Fibroblast of skin of left quadriceps (primary cell): ENCODE data around the gene ZBTB17.
"Not testable (repeated sequence)": the region's sequence is repeated elsewhere in the genome, so short reads cannot be mapped to it uniquely, and the experiment has no call there.

Experiments
- DNase-seq, 2 experiments: peaks; one replicate each; pipeline ENCODE4 v3.0.0-alpha.2; 2013; ENCODE audit warnings: low read depth in 2 of 2

The ZBTB17 gene

GRCh38 chr1:15988856-15989736, 13.2 kb upstream of the ZBTB17 start:
- no peak for DNase-seq

GRCh38 chr1:15985611-15986297, 9.9 kb upstream of the ZBTB17 start:
- no peak for DNase-seq

GRCh38 chr1:15983275-15983674, 7.4 kb upstream of the ZBTB17 start:
- no peak for DNase-seq

GRCh38 chr1:15981679-15982078, 5.8 kb upstream of the ZBTB17 start:
- DNase-seq: no peak

GRCh38 chr1:15977947-15978346, 2.0 kb upstream of the ZBTB17 start:
- not testable (repeated sequence) for DNase-seq

GRCh38 chr1:15975358-15975804, 520 bp downstream of the ZBTB17 start:
- DNase-seq: no peak

- no peak for DNase-seq
These were observed 1.0 kb downstream of the ZBTB17 start for GRCh38 chr1:15974855-15975254.

- no peak for DNase-seq
These were observed 2.1 kb downstream of the ZBTB17 start for GRCh38 chr1:15973772-15974171.

- no peak for DNase-seq
These were observed 3.5 kb downstream of the ZBTB17 start for GRCh38 chr1:15972409-15972808.

GRCh38 chr1:15970911-15971310, 5.0 kb downstream of the ZBTB17 start:
- DNase-seq: no peak

GRCh38 chr1:15969321-15969880, 6.5 kb downstream of the ZBTB17 start:
- DNase-seq: no peak

GRCh38 chr1:15968172-15968571, 7.7 kb downstream of the ZBTB17 start:
- DNase-seq: no peak

- DNase-seq: no peak
These were observed 9.0 kb downstream of the ZBTB17 start for GRCh38 chr1:15966956-15967344.

GRCh38 chr1:15966081-15966955, 9.6 kb downstream of the ZBTB17 start:
- DNase-seq: no peak

- DNase-seq: no peak
These were observed 10.6 kb downstream of the ZBTB17 start for GRCh38 chr1:15965228-15965767.

GRCh38 chr1:15963968-15964648, 11.8 kb downstream of the ZBTB17 start:
- no peak for DNase-seq

GRCh38 chr1:15963363-15963967, 12.4 kb downstream of the ZBTB17 start:
- no peak for DNase-seq

- no peak for DNase-seq
These were observed 13.1 kb downstream of the ZBTB17 start for GRCh38 chr1:15962671-15963362.

GRCh38 chr1:15962176-15962575, 13.7 kb downstream of the ZBTB17 start:
- DNase-seq: no peak

GRCh38 chr1:15961492-15961891, 14.4 kb downstream of the ZBTB17 start:
- DNase-seq: no peak
